GM12892 (cell line): ENCODE data around the gene KCNAB1.

Experiments used
- POLR2A ChIP-seq: IDR thresholded peaks from 2 replicates; pipeline ENCODE4 v1.6.1; 2011; ENCODE audit warnings: low read depth, low read length, control low read depth
- POLR2AphosphoS5 ChIP-seq: IDR thresholded peaks from 2 replicates; pipeline ENCODE4 v1.6.1; 2011; ENCODE audit warnings: low read depth, low read length, control low read depth

DNA sequence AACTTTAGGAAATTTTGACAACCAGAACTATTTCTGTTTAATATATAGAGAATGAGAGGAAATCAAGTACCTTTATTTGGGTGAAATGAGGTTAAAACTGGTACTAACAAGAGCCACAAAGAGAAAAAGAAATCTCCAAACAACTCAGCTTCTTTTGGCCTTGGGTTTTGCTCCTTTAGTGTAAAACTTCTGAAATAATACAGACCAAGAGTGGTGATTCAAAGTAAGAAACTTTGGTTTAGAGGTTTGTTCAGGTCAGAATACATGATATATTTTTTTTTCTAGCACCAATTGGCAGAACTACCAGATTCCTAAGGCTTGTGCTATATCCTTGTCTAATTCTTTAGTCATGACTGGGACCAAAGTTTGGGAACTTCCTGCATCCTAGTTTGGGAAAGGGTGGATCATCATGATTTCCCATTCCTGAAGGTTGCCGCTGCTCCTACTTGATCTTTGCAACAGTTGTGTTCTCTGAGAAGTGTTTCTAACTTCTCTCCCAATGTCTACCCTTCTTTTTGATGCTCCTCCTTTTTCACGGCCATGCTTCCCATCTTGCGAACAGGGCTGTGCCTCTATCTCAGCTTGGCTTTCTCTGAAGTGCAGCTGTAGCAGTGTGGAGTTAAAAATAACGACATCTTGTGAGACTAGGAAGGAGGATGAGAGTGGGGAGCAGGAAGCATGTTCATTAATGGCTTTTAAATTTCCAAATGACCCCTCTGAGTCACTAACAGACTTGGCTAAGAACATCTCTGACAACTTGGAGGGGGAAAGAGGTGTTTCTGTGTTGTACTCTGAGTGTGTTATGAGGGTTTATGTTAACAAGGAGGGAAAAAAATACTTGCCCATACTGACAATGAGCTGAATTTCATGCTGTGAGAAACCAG, 87.7 kb downstream of the KCNAB1 start:
- TF ChIP-seq POLR2A (no peak), POLR2AphosphoS5 (no peak)
